B cell (primary cell): ENCODE data around the gene SLC39A3. TPM values are rescaled to one million over a fixed set of nuclear protein-coding genes. Genes with fewer than 3 reads are reported as not detected.
A peak's percentile ranks its signal among the peaks of the same experiment; 100 is the strongest.

Experiments used
- ATAC-seq: fragments of 200-7000 bp; cut with Tn5 transposase; one replicate; pipeline ENCODE4 v1.10.0; 2021; ENCODE audit warnings: low read depth, mild to moderate bottlenecking, moderate number of reproducible peaks, moderate library complexity
- CTCF ChIA-PET: fragments of 350-600 bp; sonication (Branson Sonifier 250); formaldehyde crosslinking; loops from one replicate; lab custom pipeline; 2021; ENCODE audit warnings: antibody characterized with exemption, inconsistent platforms; lab: Charles Lee
- POLR2A ChIA-PET: fragments of 350-600 bp; sonication (Branson Sonifier 250); formaldehyde crosslinking; loops from one replicate; lab custom pipeline; 2021; ENCODE audit warnings: antibody characterized with exemption; lab: Charles Lee
- DNase-seq: peaks from one replicate; pipeline ENCODE4 v3.0.0; 2013
- H2AFZ ChIP-seq: 2 replicates; pipeline ENCODE4 v1.6.1; 2012; ENCODE audit warnings: mild to moderate bottlenecking, low read depth, low read length; ENCODE audit not compliant: insufficient read depth, poor library complexity, severe bottlenecking
- H3K27ac ChIP-seq, 2 donors: 1 replicate in 1 of 2; 2 replicates in 1 of 2; pipeline ENCODE4 v1.5.1; 2012 to 2013; ENCODE audit warnings: low read length in 2 of 2, mild to moderate bottlenecking in 2 of 2, moderate library complexity in 1 of 2
- H3K27me3 ChIP-seq, 4 experiments: fragments of 200-600 bp in 1 of 4; sonication (generic) in 1 of 4; replicated peaks in 1 of 4; 1 replicate in 2 of 4; 2 replicates in 2 of 4; pipeline versions ENCODE4 v1.6.1 to v1.7.0; 2013 to 2016; ENCODE audit warnings: low read length in 3 of 4, mild to moderate bottlenecking in 2 of 4, mixed read lengths in 1 of 4, moderate library complexity in 1 of 4; ENCODE audit not compliant: insufficient read depth in 4 of 4, control insufficient read depth in 3 of 4; ENCODE audit errors: control extremely low read depth in 1 of 4
- H3K36me3 ChIP-seq, 2 experiments: replicated peaks in 1 of 2; 1 replicate in 1 of 2; 2 replicates in 1 of 2; pipeline versions ENCODE4 v1.6.1 to v1.7.1; 2013; ENCODE audit warnings: low read length in 1 of 2; ENCODE audit not compliant: insufficient read depth in 2 of 2, control insufficient read depth in 1 of 2; ENCODE audit errors: control extremely low read depth in 1 of 2, extremely low read depth in 1 of 2
- H3K4me1 ChIP-seq, 2 donors: fragments of 200-600 bp in 1 of 2; sonication (generic) in 1 of 2; 1 replicate in 1 of 2; 2 replicates in 1 of 2; pipeline versions ENCODE4 v1.5.1 to v1.6.1; 2013 to 2017; ENCODE audit warnings: low read length in 2 of 2; ENCODE audit not compliant: control insufficient read depth in 2 of 2, insufficient read depth in 2 of 2
- H3K4me2 ChIP-seq: replicated peaks from 2 replicates; pipeline ENCODE3; 2012; ENCODE audit warnings: mild to moderate bottlenecking, low read depth, low read length; ENCODE audit not compliant: poor library complexity, severe bottlenecking
- H3K4me3 ChIP-seq, 5 experiments: fragments of 200-600 bp in 1 of 5; sonication (generic) in 1 of 5; 1 replicate in 3 of 5; 2 replicates in 2 of 5; pipeline versions ENCODE4 v1.5.1 to v1.7.0; 2011 to 2016; ENCODE audit warnings: low read length in 4 of 5, mild to moderate bottlenecking in 4 of 5, low read depth in 2 of 5, control low read depth in 1 of 5, moderate library complexity in 1 of 5; ENCODE audit not compliant: insufficient read depth in 1 of 5; ENCODE audit errors: control extremely low read depth in 1 of 5, extremely low read depth in 1 of 5
- H3K79me2 ChIP-seq: fragments of 200-600 bp; sonication (generic); one replicate; pipeline ENCODE4 v1.6.0; 2016; ENCODE audit warnings: low read length; ENCODE audit not compliant: control insufficient read depth, insufficient read depth
- H3K9ac ChIP-seq: fragments of 200-600 bp; sonication (generic); 2 replicates; pipeline ENCODE4 v1.6.1; 2017; ENCODE audit warnings: mild to moderate bottlenecking, low read length, moderate library complexity
- H3K9me3 ChIP-seq, 3 donors: one replicate each; pipeline versions ENCODE4 v1.6.1 to v1.7.1; 2013; ENCODE audit warnings: low read length in 2 of 3; ENCODE audit not compliant: control insufficient read depth in 2 of 3, insufficient read depth in 1 of 3; ENCODE audit errors: control extremely low read depth in 1 of 3
- H4K20me1 ChIP-seq: 2 replicates; pipeline ENCODE4 v1.6.0; 2012; ENCODE audit warnings: mild to moderate bottlenecking, low read length; ENCODE audit not compliant: insufficient read depth, control insufficient read depth, poor library complexity, severe bottlenecking
- H3K27ac Mint-ChIP-seq: one replicate; pipeline ENCODE4 v1.8.0; 2021; ENCODE audit warnings: mixed read lengths
- H3K27me3 Mint-ChIP-seq: one replicate; pipeline ENCODE4 v1.8.0; 2021; ENCODE audit warnings: mixed read lengths
- H3K4me1 Mint-ChIP-seq: one replicate; pipeline ENCODE4 v1.8.0; 2021; ENCODE audit warnings: mixed read lengths
- H3K4me3 Mint-ChIP-seq: one replicate; pipeline ENCODE4 v1.8.0; 2021; ENCODE audit warnings: mixed read lengths
- H3K9me3 Mint-ChIP-seq: one replicate; pipeline ENCODE4 v1.8.0; 2022; ENCODE audit warnings: mixed read lengths; ENCODE audit not compliant: insufficient read depth
- EZH2 ChIP-seq: IDR thresholded peaks from 2 replicates; pipeline ENCODE4 v1.6.1; 2012; ENCODE audit warnings: borderline replicate concordance, low read depth, mild to moderate bottlenecking, moderate library complexity, low read length; ENCODE audit not compliant: insufficient read depth, poor library complexity, severe bottlenecking
- WGBS: methylation state at CpG from one replicate; pipeline ENCODE4 v1.1.5; 2013; ENCODE audit warnings: missing lambda C conversion rate; ENCODE audit not compliant: insufficient coverage; 5-methylcytosine and 5-hydroxymethylcytosine counted together
- intact Hi-C: fragments of 100-400 bp; cut with micrococcal nuclease; formaldehyde crosslinking; loops from one replicate; pipeline ENCODE4 v1.10.0; 2022
- polyA plus RNA-seq: library from polyadenylated mRNA; depleted of rRNA; stranded (reverse); fragments of >200 nt; gene quantifications from 2 replicates; pipeline ENCODE4 v1.2.3, GENCODE V29; 2012
- total RNA-seq, 2 donors: library from RNA; stranded (reverse); fragments of 120-200 nt in 1 of 2; gene quantifications; 1 replicate in 1 of 2; 2 replicates in 1 of 2; pipeline versions ENCODE4 v1.2.3 to v1.2.4, GENCODE V29; 2013 to 2022
- TF ChIP-seq, protein P1 (sequence below): fragments of 200-600 bp; IDR thresholded peaks from one replicate; pipeline ENCODE4 v1.8.0; 2022; ENCODE audit warnings: antibody characterized with exemption, mild to moderate bottlenecking

SLC39A3 gene
- total and polyA plus RNA-seq, 2 donors (not counting 1 experiment from before 2014, with no cell fraction given) = 36.4 to 37.6 TPM

DNA sequence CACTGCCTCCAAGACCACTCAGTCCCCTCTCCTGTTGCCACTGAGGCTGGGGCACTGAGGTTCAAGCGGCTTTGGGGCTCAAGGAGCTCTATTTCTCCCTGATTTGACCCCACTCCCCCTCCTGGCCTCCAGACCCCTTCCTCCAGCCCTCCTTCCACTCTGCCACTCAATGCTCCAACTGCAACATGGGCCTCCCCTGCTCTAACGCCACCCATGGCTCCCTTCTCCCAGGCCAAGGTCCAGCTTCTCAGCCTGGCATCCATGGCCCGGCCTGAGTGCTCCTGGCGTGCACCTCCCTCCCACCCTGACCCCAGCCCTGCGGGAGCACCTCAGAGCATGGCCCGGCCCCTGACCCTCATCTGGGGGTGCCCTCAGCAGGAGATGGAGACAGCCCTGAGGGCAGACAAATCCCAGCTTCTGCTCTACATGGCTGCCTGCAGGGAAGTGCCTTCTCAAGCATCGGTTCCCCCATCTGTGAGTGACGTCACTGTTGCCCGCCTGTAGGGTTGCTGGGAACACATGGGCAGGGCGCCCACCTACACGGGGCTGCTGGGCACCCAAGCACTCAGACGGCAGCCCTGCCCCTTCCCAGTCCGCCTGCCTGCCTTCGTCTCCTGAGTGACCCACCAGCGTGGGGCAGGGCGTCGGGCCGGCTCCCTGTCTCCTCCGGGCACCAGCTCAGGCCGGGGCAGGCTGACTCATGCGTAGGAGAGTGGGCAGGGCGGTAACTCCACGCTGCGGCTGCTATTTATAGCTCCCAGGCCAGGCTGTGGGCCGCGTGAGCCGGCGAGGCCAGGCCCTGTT is 17.1 kb downstream of the SLC39A3 start:
- Histone ChIP-seq H4K20me1 (peaks cover 8% of the 10 kb centered on the region), H3K79me2 (peaks cover 6% of the 10 kb centered on the region), H3K9me3 (peaks cover 0 to 5% (median 0%) of the 10 kb centered on the region in 3 donors), H3K27ac (no peak overlapping the region), H3K27me3 (peaks cover 0 to 17% (median 8%) of the 10 kb centered on the region in 4 experiments), H3K9ac (no peak overlapping the region), H3K4me3 (no peak overlapping the region), H2AFZ (no peak overlapping the region), H3K36me3 (no peaks in the 10 kb centered on the region), H3K4me1 (peaks cover 44 to 56% of the 10 kb centered on the region in 2 donors), H3K4me2 (peak overlapping the region; percentile 96)
- ATAC-seq = no peak
- peaks cover 4% of the 10 kb centered on the region for H3K27me3 Mint-ChIP-seq
- H3K9me3 Mint-ChIP-seq = no peaks in the 10 kb centered on the region
- CTCF ChIA-PET = interaction anchor here (1.0 to 1.1 kb wide), 2 partner anchors 24 to 75 kb away, joined by 3 to 4 read pairs; no protein-coding TSS in a partner anchor
- 73% methylated on average over 28 of the region's 28 CpGs for WGBS
- POLR2A ChIA-PET = interaction anchor here (1.5 kb wide), 1 partner anchor 24 kb away, joined by 5 read pairs; no protein-coding TSS in a partner anchor
- H3K4me1 Mint-ChIP-seq = peaks cover 35% of the 10 kb centered on the region
- no peak overlapping the region for H3K27ac Mint-ChIP-seq
- H3K4me3 Mint-ChIP-seq = peak overlapping the region; percentile 84
- intact Hi-C loops = no loop called here
- TF ChIP-seq, protein P1, sequence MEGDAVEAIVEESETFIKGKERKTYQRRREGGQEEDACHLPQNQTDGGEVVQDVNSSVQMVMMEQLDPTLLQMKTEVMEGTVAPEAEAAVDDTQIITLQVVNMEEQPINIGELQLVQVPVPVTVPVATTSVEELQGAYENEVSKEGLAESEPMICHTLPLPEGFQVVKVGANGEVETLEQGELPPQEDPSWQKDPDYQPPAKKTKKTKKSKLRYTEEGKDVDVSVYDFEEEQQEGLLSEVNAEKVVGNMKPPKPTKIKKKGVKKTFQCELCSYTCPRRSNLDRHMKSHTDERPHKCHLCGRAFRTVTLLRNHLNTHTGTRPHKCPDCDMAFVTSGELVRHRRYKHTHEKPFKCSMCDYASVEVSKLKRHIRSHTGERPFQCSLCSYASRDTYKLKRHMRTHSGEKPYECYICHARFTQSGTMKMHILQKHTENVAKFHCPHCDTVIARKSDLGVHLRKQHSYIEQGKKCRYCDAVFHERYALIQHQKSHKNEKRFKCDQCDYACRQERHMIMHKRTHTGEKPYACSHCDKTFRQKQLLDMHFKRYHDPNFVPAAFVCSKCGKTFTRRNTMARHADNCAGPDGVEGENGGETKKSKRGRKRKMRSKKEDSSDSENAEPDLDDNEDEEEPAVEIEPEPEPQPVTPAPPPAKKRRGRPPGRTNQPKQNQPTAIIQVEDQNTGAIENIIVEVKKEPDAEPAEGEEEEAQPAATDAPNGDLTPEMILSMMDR = no peak
- TF ChIP-seq EZH2 = no peak
- peak; percentile 51 for DNase-seq
